CD4-positive, alpha-beta T cell (primary cell): ENCODE measurements around the gene RXFP4. TPM values are rescaled to one million over a fixed set of nuclear protein-coding genes. Genes with fewer than 3 reads are reported as not detected.

Source experiments
- ATAC-seq: fragments of 200-7000 bp; cut with Tn5 transposase; one replicate; pipeline ENCODE4 v1.10.0; 2022; ENCODE audit warnings: mild to moderate bottlenecking; ENCODE audit not compliant: poor library complexity
- CTCF ChIA-PET: fragments of 350-600 bp; sonication (Branson Sonifier 250); formaldehyde crosslinking; loops from one replicate; lab custom pipeline; 2021; ENCODE audit warnings: antibody characterized with exemption, inconsistent platforms; lab: Charles Lee
- POLR2A ChIA-PET: fragments of 350-600 bp; sonication (Branson Sonifier 250); formaldehyde crosslinking; loops from one replicate; lab custom pipeline; 2021; ENCODE audit warnings: antibody characterized with exemption, inconsistent platforms; lab: Charles Lee
- DNase-seq, 14 experiments: peaks; one replicate each; pipeline ENCODE4 v3.0.0-alpha.2; 2013 to 2020; ENCODE audit warnings: mixed read lengths in 2 of 14
- H3K27ac ChIP-seq, 2 donors: one replicate each; pipeline versions ENCODE4 v1.5.1 to v1.7.0; 2013; ENCODE audit warnings: low read length in 2 of 2, low read depth in 1 of 2, mild to moderate bottlenecking in 1 of 2
- H3K27me3 ChIP-seq, 2 experiments: 1 replicate in 1 of 2; 2 replicates in 1 of 2; pipeline versions ENCODE4 v1.6.1 to v1.7.0; 2013; ENCODE audit warnings: low read length in 2 of 2, control low read depth in 1 of 2, mild to moderate bottlenecking in 1 of 2, moderate library complexity in 1 of 2; ENCODE audit not compliant: insufficient read depth in 2 of 2, control insufficient read depth in 1 of 2
- H3K36me3 ChIP-seq: one replicate; pipeline ENCODE4 v1.6.1; 2013; ENCODE audit warnings: low read length, control low read depth; ENCODE audit not compliant: insufficient read depth
- H3K4me1 ChIP-seq: one replicate; pipeline ENCODE4 v1.6.1; 2013; ENCODE audit warnings: low read length, control low read depth; ENCODE audit not compliant: insufficient read depth
- H3K4me3 ChIP-seq: one replicate; pipeline ENCODE4 v1.5.1; 2013; ENCODE audit warnings: mild to moderate bottlenecking, low read length, moderate library complexity
- H3K9me3 ChIP-seq, 2 experiments: 1 replicate in 1 of 2; 2 replicates in 1 of 2; pipeline versions ENCODE4 v1.6.1 to v1.7.0; 2013; ENCODE audit warnings: low read length in 2 of 2, mild to moderate bottlenecking in 2 of 2, control low read depth in 1 of 2, moderate library complexity in 1 of 2; ENCODE audit not compliant: control insufficient read depth in 1 of 2, insufficient read depth in 1 of 2
- H3K27ac Mint-ChIP-seq: one replicate; pipeline ENCODE4 v1.8.0; 2020; ENCODE audit warnings: mixed read lengths
- H3K27me3 Mint-ChIP-seq: one replicate; pipeline ENCODE4 v1.8.0; 2021; ENCODE audit warnings: mixed read lengths
- H3K36me3 Mint-ChIP-seq: one replicate; pipeline ENCODE4 v1.8.0; 2021; ENCODE audit warnings: low read depth, mixed read lengths
- H3K4me1 Mint-ChIP-seq: one replicate; pipeline ENCODE4 v1.8.0; 2021; ENCODE audit warnings: low read depth, mixed read lengths
- H3K4me3 Mint-ChIP-seq: one replicate; pipeline ENCODE4 v1.8.0; 2020; ENCODE audit warnings: mild to moderate bottlenecking, mixed read lengths
- H3K9me3 Mint-ChIP-seq: one replicate; pipeline ENCODE4 v1.8.0; 2020; ENCODE audit warnings: mixed read lengths
- CTCF ChIP-seq: fragments of 200-600 bp; IDR thresholded peaks from one replicate; pipeline ENCODE4 v1.8.0; 2022; ENCODE audit warnings: antibody characterized with exemption, mild to moderate bottlenecking
- intact Hi-C, 2 experiments: fragments of 100-400 bp; cut with DNase I in 1 of 2; cut with micrococcal nuclease in 1 of 2; formaldehyde crosslinking; loops; one replicate each; pipeline versions ENCODE4 v1.15.1 to v1.9.0; 2023 to 2025; cut with DNase I, micrococcal nuclease
- total RNA-seq, 174 experiments: library from RNA in 2 of 174; stranded (reverse) in 2 of 174; gene quantifications; one replicate each; pipeline ENCODE4 v1.2.3 and lab custom pipeline; 2021 to 2026

The RXFP4 gene
- total RNA-seq, 2 experiments from 2014 or later = not detected

DNA sequence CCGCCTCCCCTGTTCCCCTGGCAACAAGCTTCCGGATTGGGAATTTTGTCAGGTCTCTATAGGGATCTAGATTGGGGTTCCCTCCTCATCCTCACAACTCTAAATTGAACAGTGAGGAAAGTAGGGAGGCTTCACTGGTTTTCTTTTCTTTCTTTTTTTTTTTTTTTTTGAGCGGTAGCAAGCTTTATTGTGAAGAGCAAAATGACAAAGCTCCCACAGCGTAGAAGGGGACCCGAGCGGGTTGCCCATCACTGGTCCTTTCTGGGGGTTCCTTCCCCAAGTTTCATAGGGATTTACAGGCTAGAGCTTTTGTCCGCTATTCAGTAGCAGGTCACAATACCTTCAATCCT is 26.6 kb downstream of the RXFP4 start:
- no peak for ATAC-seq
- Histone ChIP-seq H3K4me1 (peaks cover 81% of the 10 kb centered on the region), H3K27ac (peak overlapping the region; percentile 59 to 82), H3K36me3 (peaks cover 79% of the 10 kb centered on the region), H3K27me3 (no peaks in the 10 kb centered on the region), H3K9me3 (no peaks in the 10 kb centered on the region), H3K4me3 (peak overlapping the region; percentile 3)
- no peak for TF ChIP-seq CTCF
- Mint-ChIP-seq H3K27ac (peak overlapping the region; percentile 86), H3K9me3 (no peaks in the 10 kb centered on the region), H3K36me3 (peaks cover 87% of the 10 kb centered on the region), H3K27me3 (no peaks in the 10 kb centered on the region), H3K4me3 (peak overlapping the region; percentile 81), H3K4me1 (peaks cover 63% of the 10 kb centered on the region)
- POLR2A ChIA-PET = interaction anchor here (0.6 to 5.0 kb wide), 8 partner anchors 9 to 36 kb away, joined by 3 to 96 read pairs (median 6); partner anchors contain the start of genes ARHGEF2 and KHDC4
- no peak for DNase-seq
- intact Hi-C loops = no loop called here
- CTCF ChIA-PET = interaction anchor here (0.6 to 2.6 kb wide), 6 partner anchors 8 to 30 kb away, joined by 3 to 10 read pairs (median 4); partner anchors contain the start of gene ARHGEF2

GRCh38 chr1:155968670-155969069 is 27.2 kb downstream of the RXFP4 start:
- H3K27me3 Mint-ChIP-seq = no peaks in the 10 kb centered on the region
- H3K27me3 ChIP-seq = no peaks in the 10 kb centered on the region
- ChIA-PET CTCF (interaction anchor here (0.6 to 2.6 kb wide), 4 partner anchors 8 to 21 kb away, joined by 3 to 10 read pairs (median 4); partner anchors contain the start of gene ARHGEF2), POLR2A (interaction anchor here (0.6 to 5.0 kb wide), 5 partner anchors 8 to 37 kb away, joined by 3 to 96 read pairs (median 7); partner anchors contain the start of genes ARHGEF2 and KHDC4)
- DNase-seq = no peak
- peaks cover 69% of the 10 kb centered on the region for H3K4me1 Mint-ChIP-seq
- H3K4me3 ChIP-seq = no peak overlapping the region
- no peaks in the 10 kb centered on the region for H3K9me3 ChIP-seq
- peaks cover 74% of the 10 kb centered on the region for H3K36me3 ChIP-seq
- no peak for ATAC-seq
- peaks cover 93% of the 10 kb centered on the region for H3K36me3 Mint-ChIP-seq
- no peaks in the 10 kb centered on the region for H3K9me3 Mint-ChIP-seq
- peak overlapping the region; percentile 59 to 82 for H3K27ac ChIP-seq
- peaks cover 85% of the 10 kb centered on the region for H3K4me1 ChIP-seq
- no peak for TF ChIP-seq CTCF
- H3K27ac Mint-ChIP-seq = peak overlapping the region; percentile 86
- intact Hi-C loops = no loop called here
- peak overlapping the region; percentile 63 for H3K4me3 Mint-ChIP-seq

GRCh38 chr1:155969377-155969791 is 27.9 kb downstream of the RXFP4 start:
- Mint-ChIP-seq H3K36me3 (peaks cover 93% of the 10 kb centered on the region), H3K9me3 (no peaks in the 10 kb centered on the region), H3K4me3 (peak overlapping the region; percentile 83), H3K4me1 (peaks cover 76% of the 10 kb centered on the region), H3K27ac (peak overlapping the region; percentile 86), H3K27me3 (no peaks in the 10 kb centered on the region)
- peak overlapping the region; percentile 33 to 82 for H3K27ac ChIP-seq
- peaks cover 73% of the 10 kb centered on the region for H3K36me3 ChIP-seq
- H3K27me3 ChIP-seq = no peaks in the 10 kb centered on the region
- no peaks in the 10 kb centered on the region for H3K9me3 ChIP-seq
- H3K4me3 ChIP-seq = no peak overlapping the region
- no peak for ATAC-seq
- POLR2A ChIA-PET = interaction anchor here (0.8 to 5.0 kb wide), 3 partner anchors 7 to 31 kb away, joined by 5 to 96 read pairs (median 6); partner anchors contain the start of gene ARHGEF2
- intact Hi-C loops = no loop called here
- no peak for DNase-seq
- CTCF ChIA-PET = no interaction called here
- no peak for TF ChIP-seq CTCF
- H3K4me1 ChIP-seq = peaks cover 92% of the 10 kb centered on the region
